Fibroblast of gingiva (primary cell): ENCODE results near the gene QKI.

Source experiments
- DNase-seq: peaks from one replicate; pipeline ENCODE4 v3.0.0-alpha.2; 2011; ENCODE audit warnings: low read depth

The QKI gene

DNA sequence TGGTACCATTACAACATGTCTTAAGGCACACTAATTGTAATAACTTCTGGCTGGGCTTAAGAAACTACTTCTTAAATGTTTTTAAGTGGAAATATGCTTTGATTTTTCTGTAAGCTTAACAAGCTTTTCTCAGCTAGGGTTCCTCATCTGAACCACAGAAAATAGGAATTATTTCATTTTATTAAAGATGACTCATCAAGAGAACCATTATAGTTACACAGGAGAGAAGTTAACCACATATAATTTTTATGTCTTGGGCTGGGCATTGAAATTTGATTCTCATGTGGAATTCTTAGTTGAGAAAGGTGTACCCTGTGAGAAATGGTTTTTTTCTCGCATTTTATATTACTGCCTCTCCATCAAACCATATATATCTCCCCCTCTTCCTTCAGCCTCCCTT lies 75.1 kb downstream of the QKI start:
- DNase-seq = no peak

DNA sequence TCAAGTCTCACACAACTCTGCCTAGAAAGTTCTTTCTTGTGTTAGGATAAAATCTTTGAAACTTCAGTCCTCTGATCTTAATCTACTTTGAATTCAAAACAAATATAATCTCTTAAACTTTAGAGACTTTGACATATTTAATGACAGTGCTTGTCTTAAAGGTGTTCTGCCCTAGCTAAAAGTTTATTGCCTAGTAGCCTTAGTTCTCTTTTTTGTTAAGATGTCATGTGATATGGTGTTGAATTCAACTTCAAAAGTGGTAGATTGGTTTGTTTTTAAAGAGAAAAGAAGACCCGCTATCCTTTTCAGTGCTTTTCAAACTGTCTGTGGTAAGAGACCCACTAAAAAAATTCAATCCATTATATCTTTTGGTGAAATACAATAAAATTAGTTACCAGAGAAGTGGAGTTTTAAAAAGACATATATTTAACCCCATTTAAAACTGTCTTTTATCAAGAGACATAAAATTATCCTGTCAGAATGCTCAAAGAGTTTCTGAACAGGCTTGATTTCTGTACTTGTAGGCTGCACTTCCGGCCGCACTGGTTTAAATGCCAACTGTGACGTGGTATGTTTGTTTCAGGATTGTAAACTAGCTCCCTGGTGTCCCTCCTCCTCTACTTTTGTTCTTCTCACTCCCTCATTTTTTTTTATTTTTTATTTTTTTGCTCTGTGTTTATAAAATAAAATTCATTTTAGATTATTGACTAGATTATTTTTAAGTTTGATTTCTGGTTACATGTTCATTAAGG lies 76.5 kb downstream of the QKI start:
- DNase-seq = peak; percentile 29

DNA sequence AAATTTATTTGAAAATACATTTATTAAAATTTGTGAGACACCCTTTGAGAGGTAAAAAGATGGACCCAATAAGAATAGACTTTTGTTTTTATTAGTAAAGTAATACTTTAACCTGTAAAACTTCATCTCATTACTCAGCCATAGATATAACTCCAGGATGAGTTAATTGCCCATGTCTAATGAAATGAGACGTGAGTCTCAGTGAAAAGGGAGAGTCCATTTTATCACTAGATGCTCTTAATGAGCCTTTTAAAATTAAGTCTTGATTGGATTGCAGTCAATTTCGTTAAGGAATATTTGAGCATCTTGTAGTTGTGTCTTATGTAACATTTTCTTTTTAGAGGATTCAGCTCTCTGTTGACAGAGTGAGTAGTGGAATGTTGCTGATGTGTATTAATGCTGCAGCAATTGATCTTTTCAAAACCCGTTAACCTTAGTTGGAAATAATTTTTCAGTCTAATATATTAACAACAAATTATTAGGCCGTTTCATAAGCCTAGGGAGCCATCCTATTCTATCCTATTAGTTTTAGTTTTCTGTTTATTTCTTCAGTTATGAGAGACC lies 77.3 kb downstream of the QKI start:
- DNase-seq = no peak

GRCh38 chr6:163494279-163494727 lies 79.8 kb downstream of the QKI start:
- DNase-seq = no peak

DNA sequence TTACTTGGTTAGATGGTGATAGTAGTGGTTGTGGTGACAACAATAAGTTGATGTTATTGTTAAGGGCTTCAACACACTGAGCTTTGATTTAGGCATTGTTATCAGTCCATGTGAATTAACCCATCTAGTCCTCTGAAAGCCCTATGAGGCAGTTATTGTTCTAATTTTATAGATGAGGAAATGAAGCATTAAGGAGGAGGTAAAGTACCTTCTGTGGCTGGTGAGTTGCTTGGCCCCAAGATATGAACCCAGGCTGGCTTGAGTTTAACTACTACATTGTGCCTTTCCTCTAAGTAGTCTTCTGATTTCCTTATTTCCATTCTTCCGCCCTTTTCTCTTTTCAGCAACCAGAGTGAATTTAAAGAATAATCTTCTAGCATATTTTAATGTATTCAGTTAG lies 81.7 kb downstream of the QKI start:
- no peak for DNase-seq

DNA sequence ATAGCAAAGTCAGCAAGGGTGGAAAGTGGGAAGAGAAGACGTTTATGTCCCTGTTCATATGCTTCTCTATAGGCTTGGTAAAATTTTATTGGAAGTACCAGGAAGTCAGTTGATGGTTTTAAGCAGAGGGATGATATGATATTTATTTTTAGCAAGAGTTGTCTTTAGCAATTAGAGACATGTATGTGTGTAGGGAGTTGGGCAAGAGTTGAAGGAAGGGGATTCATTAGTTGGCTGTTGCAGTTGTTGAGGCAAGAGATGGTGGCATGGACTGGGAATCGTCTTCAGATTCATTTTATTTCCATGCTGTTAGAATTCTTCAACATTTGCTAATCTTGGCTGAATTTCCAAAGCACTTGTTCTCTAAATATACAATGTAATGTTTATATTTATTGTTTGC lies 85.6 kb downstream of the QKI start:
- DNase-seq = peak; percentile 46

GRCh38 chr6:163501026-163501425 lies 86.5 kb downstream of the QKI start:
- no peak for DNase-seq

DNA sequence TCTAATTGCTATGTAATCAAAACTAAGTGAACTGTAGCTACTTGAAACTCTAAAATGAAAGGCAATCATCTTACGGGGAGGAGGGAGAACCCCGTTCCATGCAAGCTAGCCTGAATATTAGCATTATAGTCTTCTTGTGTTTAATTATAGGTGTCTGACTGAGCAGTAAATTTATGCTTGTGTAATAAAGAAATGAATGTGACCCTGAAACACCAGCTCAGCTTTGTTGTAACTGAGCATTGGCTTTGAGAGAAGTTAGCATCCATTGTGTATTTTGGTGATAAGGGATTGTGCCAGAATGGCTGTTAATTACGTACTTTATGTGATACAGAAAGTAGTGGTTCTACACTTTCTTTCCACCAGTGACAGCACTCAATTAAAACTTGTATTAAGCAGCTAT lies 86.9 kb downstream of the QKI start:
- DNase-seq = no peak

- no peak for DNase-seq
Observed at GRCh38 chr6:163504984-163505640, 90.6 kb downstream of the QKI start.

DNA sequence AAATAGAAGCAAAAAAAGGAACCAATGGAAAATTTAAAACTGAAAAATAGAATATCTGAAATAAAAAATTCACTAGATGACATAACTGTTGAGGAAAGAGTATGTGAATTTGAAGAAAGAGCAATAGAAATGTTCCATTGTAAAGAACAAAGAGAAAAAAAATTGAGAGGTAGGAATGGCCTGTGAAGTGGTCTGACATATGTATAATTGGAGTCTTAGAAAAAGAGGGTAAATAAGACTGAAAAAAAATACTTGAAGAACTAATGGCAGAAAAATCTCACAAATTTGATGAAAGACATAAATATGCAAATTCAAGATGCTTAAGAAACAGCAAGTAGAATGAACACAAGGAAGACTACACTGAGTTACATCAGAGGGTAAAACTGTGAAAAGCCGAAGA lies 93.4 kb downstream of the QKI start:
- DNase-seq = no peak

- no peak for DNase-seq
Observed at GRCh38 chr6:163513003-163513402, 98.5 kb downstream of the QKI start.

DNA sequence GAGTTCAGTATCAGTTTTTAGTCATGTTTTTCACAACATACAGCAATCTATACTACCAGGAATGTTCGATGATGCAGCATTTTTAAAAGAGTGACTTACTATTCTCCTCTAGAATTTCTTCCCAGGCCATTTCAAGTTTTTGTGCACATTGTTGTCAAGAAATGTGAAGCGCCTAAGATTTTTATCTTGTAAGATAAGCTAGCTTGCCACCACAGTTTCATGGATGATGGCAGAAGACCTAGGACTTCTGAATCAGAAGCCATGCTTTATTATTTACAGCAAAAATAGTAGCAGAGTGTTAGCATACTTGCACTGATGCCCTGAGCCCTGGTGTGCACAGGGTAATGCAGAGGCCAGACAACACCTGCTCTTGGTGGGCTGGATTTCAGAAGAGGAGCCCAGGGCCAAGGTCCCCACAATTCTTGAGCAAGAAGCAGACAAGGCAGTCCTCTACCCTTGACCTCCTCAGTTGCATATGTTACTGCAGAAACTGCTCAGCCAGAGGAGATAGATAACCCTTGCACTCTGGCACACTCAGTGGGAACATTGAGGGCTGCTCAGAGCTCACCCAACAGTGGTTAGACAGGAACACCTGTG lies 99.2 kb downstream of the QKI start:
- DNase-seq = no peak

GRCh38 chr6:163516908-163517307 lies 102.4 kb downstream of the QKI start:
- no peak for DNase-seq

DNA sequence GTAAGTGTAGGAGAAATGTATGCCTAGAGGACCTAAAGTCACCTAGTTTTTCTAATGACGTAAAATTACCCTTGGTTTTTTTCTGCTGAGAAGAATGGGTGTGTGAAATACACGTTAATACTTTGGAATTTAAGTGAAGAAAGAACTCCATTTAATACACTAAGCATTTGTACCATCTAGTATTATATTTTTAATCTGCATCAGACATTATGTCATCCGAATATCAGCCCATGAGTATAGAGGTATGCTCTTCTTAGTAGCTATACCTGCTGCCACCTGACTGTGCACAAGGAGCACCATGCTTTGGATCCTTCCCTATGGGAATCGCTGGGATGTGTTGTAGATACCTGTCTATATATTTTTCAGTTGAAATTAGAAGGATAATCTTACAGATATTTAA lies 106.4 kb downstream of the QKI start:
- DNase-seq = no peak

DNA sequence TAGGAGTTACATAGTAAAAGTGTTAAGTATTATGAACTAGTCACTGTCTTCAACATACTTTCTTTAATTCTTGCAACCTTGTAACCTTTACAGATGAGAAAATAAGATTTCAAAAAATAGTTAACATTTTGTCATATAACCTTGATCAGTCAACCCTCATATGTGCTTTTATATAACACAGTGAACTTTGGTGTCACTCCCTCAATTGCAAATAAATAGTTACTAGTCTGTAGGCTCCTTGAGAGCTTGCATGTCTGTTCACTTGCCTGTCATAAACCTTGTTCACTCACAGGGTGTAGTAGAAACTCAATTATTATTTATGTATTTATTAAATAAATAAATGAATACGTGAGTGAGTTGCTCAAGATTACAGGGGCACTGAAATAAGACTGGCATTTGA lies 107.5 kb downstream of the QKI start:
- DNase-seq = no peak

- DNase-seq = no peak
Observed at GRCh38 chr6:163525926-163526325, 111.4 kb downstream of the QKI start.

DNA sequence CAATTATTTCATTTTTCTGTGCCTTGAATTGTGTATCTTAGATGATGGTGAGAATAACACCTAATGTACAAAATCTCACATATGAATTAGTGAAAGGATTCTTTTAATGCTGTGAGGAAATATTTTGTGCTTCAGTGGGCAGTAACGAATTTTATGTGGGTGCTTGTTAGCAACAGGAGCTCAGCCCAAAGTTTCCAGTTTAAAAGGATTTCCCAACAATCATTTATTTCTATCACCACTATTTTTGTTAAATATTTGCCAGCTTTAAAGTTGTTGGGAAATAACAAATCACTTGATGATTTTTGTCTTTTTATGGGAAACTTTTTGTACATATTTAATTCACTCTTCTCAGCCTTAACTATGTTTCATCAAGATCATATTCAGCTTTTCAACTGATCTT lies 111.8 kb downstream of the QKI start:
- no peak for DNase-seq

- no peak for DNase-seq
Observed at GRCh38 chr6:163527291-163527690, 112.8 kb downstream of the QKI start.

- peak; percentile 66 for DNase-seq
Observed at GRCh38 chr6:163529605-163530004, 115.1 kb downstream of the QKI start.

GRCh38 chr6:163530406-163530805 lies 115.9 kb downstream of the QKI start:
- DNase-seq = no peak

GRCh38 chr6:163531122-163531521 lies 116.6 kb downstream of the QKI start:
- no peak for DNase-seq

GRCh38 chr6:163532526-163533078 lies 118.1 kb downstream of the QKI start:
- DNase-seq = no peak

- peak; percentile 91 for DNase-seq
Observed at GRCh38 chr6:163533443-163533842, 118.9 kb downstream of the QKI start.
